ENCODE data around the gene CTNNBL1. TPM values are rescaled to one million over a fixed set of nuclear protein-coding genes. Genes with fewer than 3 reads are reported as not detected.

CTNNBL1 gene
- total RNA-seq, 4 donors from 2014 or later = 25.5 to 38.4 (median 35.1) TPM

DNA sequence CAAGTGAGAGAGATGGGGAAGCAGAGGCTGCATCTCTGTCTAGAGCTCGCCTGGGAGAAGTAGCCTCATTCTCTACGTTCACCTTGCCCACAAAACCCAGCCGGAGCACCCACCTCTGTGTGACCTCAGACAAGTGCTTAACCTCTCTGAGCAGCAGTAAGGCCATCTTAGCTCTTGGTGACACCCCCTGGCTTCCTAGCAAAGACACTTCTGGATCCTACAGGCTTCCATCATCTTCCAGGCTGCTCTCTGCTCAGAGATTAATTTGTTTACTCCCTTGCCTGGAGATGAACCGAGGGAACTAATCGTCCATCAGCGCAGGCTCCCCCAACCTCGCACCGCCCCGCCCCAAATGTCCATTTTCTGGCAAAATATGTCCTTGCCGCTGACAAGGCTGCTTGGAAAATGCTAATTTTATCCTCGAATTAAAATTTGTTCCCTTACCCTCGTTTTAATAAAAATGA is 24.0 kb upstream of the CTNNBL1 start:
- Histone ChIP-seq H3K27ac (no peak overlapping the region), H3K27me3 (peaks cover 0 to 8% of the 10 kb centered on the region in 2 donors), H3K4me3 (peak overlapping the region in 1 of 4 donors; percentile 31), H3K9me3 (no peaks in the 10 kb centered on the region), H3K4me1 (peaks cover 0 to 4% (median 0%) of the 10 kb centered on the region in 4 donors), H3K36me3 (no peaks in the 10 kb centered on the region)
- DNase-seq (ENCODE audit: low spot score in 2 of 2) = no peak
- WGBS, 2 donors = 51 to 53% methylated on average over 12 of the region's 12 CpGs
- TF ChIP-seq EP300 (IDR thresholded peaks at IDR 0.05) (no peak), POLR2A (IDR thresholded peaks at IDR 0.05) (no peak)
- TF ChIP-seq, protein P1, sequence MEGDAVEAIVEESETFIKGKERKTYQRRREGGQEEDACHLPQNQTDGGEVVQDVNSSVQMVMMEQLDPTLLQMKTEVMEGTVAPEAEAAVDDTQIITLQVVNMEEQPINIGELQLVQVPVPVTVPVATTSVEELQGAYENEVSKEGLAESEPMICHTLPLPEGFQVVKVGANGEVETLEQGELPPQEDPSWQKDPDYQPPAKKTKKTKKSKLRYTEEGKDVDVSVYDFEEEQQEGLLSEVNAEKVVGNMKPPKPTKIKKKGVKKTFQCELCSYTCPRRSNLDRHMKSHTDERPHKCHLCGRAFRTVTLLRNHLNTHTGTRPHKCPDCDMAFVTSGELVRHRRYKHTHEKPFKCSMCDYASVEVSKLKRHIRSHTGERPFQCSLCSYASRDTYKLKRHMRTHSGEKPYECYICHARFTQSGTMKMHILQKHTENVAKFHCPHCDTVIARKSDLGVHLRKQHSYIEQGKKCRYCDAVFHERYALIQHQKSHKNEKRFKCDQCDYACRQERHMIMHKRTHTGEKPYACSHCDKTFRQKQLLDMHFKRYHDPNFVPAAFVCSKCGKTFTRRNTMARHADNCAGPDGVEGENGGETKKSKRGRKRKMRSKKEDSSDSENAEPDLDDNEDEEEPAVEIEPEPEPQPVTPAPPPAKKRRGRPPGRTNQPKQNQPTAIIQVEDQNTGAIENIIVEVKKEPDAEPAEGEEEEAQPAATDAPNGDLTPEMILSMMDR (IDR thresholded peaks at IDR 0.05) = no peak

DNA sequence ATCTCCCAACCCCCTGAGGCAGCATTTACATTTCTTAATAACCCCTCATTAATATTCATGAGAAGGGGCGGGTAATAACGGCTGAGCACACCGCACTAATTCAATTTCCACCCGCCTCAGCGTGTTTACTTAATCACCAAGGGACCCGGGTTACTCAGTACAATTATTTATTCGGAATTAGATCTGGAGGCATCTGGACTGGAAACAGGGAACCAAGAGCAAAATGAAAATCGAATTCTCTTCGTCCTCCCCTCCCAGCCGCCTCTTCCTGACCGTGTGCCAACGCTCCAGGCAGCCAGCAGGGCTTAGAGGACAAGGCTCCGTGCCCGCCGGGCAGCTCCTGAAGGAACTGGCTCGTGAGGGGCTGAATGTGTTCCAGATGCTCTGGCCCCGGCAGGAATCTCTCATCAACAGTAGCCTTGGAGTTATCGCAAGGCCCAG is 23.5 kb upstream of the CTNNBL1 start:
- Histone ChIP-seq H3K27ac (no peak overlapping the region), H3K36me3 (no peaks in the 10 kb centered on the region), H3K4me3 (peak overlapping the region in 1 of 4 donors; percentile 31), H3K4me1 (peaks cover 0 to 4% (median 0%) of the 10 kb centered on the region in 4 donors), H3K9me3 (no peaks in the 10 kb centered on the region), H3K27me3 (peaks cover 0 to 8% of the 10 kb centered on the region in 2 donors)
- TF ChIP-seq EP300 (IDR thresholded peaks at IDR 0.05) = no peak
- TF ChIP-seq, protein P1 (IDR thresholded peaks at IDR 0.05) = no peak
- no peak for TF ChIP-seq POLR2A (IDR thresholded peaks at IDR 0.05)
- 19 to 27% methylated on average over 18 of the region's 18 CpGs for WGBS, 2 donors
- peak in 1 of 2 donors; percentile 11 for DNase-seq (ENCODE audit: low spot score in 2 of 2)

DNA sequence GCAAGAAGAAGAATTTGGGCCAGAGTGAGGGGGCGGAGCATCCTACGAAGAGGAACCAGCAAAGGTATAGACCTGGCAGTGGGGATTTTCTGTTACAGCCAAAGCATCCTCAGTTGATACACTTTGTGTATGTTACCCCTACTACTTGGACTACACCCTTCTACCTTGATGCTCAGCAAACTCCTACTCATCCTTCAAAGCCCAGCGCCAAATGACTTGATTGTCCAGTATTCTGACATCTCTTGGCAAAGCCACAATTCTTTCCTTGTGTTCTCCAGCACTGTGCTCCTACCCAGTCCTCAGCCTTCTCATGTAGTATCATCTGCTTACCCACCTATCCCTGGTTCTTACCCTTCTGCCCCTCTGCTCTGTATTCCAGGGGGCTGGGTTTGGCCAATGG is 21.7 kb upstream of the CTNNBL1 start:
- Histone ChIP-seq H3K9me3 (no peaks in the 10 kb centered on the region), H3K27ac (no peak overlapping the region), H3K27me3 (peaks cover 0 to 13% of the 10 kb centered on the region in 2 donors), H3K4me1 (peaks cover 0 to 4% (median 0%) of the 10 kb centered on the region in 4 donors), H3K36me3 (no peaks in the 10 kb centered on the region), H3K4me3 (no peak overlapping the region)
- 93 to 96% methylated on average over 3 of the region's 3 CpGs for WGBS, 2 donors
- TF ChIP-seq, protein P1 (IDR thresholded peaks at IDR 0.05) = no peak
- TF ChIP-seq EP300 (IDR thresholded peaks at IDR 0.05) = no peak
- no peak for TF ChIP-seq POLR2A (IDR thresholded peaks at IDR 0.05)
- no peak for DNase-seq (ENCODE audit: low spot score in 2 of 2)

DNA sequence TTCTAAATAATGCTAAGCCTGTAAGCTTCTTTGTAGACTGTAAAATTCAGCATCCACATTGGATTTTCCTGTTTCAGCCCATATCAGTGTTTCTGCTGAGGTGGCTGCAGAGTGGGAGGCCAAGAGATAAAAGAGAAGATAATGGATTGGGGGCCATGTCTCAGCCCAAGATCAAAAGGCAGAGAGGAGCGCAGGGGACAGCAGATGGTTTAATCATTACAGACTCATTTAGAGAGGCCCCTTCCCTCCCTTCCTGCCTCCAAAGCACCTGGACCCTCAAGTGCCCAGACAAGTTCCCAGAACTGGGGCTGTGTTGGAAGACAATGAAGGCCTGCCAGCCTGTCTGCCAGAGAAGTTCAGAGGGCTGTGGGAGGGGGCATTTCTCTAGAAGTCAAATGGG is 20.4 kb upstream of the CTNNBL1 start:
- TF ChIP-seq, protein P1 (IDR thresholded peaks at IDR 0.05) = no peak
- TF ChIP-seq EP300 (IDR thresholded peaks at IDR 0.05) = no peak
- TF ChIP-seq POLR2A (IDR thresholded peaks at IDR 0.05) = no peak
- Histone ChIP-seq H3K27ac (no peak overlapping the region), H3K4me1 (peaks cover 0 to 4% (median 0%) of the 10 kb centered on the region in 4 donors), H3K9me3 (no peaks in the 10 kb centered on the region), H3K4me3 (no peak overlapping the region), H3K36me3 (no peaks in the 10 kb centered on the region), H3K27me3 (peaks cover 0 to 13% of the 10 kb centered on the region in 2 donors)
- no peak for DNase-seq (ENCODE audit: low spot score in 2 of 2)
- WGBS, 2 donors = 8 to 37% methylated on average over 1 of the region's 1 CpG

DNA sequence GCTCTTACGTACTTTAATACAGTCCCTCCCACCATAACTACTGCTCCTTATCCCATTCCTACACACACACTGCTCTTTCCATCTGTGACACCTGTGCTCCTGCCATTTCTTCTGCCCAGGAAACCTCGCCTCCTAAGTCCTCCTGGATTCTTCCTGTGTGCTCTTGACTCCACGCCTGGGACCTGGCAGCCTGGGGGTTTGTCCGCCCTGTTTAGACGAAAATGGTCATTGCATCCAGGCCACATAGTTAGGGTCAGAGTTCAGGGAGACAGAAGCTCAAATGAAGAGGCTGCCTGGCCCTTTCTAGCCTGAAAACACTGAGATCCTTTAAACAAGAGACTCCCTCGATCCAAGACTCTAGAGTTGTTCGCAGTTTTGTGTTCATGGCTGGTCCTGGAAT is 17.4 kb upstream of the CTNNBL1 start:
- Histone ChIP-seq H3K27ac (no peak overlapping the region), H3K4me1 (no peaks in the 10 kb centered on the region), H3K27me3 (peaks cover 0 to 17% of the 10 kb centered on the region in 2 donors), H3K9me3 (no peaks in the 10 kb centered on the region), H3K4me3 (no peak overlapping the region), H3K36me3 (no peaks in the 10 kb centered on the region)
- TF ChIP-seq EP300 (IDR thresholded peaks at IDR 0.05) = no peak
- TF ChIP-seq POLR2A (IDR thresholded peaks at IDR 0.05) = no peak
- TF ChIP-seq, protein P1 (IDR thresholded peaks at IDR 0.05) = no peak
- no peak for DNase-seq (ENCODE audit: low spot score in 2 of 2)
- WGBS, 2 donors = 64 to 65% methylated on average over 5 to 7 of the region's 7 CpGs
